ENCODE data around the gene MESP1.

DNA sequence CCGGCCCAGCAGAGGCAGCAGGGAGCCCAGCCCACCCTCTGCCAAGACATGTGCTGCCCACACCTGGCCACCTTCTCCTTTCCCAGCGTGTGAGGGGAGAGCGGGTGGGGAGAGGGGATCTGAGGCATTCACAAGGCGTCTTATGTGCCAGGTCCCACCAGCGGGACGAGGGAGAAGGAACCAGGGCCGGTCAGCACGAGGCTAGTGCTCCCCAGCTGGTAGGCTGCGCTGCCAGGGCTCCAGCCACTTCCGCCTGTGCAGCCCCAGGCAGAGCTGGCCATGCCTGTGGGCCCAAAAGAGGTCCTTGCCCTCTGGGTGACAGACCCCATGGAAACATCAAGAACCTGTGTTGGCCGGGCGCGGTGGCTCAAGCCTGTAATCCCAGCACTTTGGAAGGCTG lies 5.9 kb downstream of the MESP1 start:
- TF ChIP-seq, protein P1, sequence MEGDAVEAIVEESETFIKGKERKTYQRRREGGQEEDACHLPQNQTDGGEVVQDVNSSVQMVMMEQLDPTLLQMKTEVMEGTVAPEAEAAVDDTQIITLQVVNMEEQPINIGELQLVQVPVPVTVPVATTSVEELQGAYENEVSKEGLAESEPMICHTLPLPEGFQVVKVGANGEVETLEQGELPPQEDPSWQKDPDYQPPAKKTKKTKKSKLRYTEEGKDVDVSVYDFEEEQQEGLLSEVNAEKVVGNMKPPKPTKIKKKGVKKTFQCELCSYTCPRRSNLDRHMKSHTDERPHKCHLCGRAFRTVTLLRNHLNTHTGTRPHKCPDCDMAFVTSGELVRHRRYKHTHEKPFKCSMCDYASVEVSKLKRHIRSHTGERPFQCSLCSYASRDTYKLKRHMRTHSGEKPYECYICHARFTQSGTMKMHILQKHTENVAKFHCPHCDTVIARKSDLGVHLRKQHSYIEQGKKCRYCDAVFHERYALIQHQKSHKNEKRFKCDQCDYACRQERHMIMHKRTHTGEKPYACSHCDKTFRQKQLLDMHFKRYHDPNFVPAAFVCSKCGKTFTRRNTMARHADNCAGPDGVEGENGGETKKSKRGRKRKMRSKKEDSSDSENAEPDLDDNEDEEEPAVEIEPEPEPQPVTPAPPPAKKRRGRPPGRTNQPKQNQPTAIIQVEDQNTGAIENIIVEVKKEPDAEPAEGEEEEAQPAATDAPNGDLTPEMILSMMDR (optimal IDR thresholded peaks at IDR 0.05 in 1 of 3, IDR thresholded peaks at IDR 0.05 in 1 of 3, conservative IDR thresholded peaks at IDR 0.05 in 1 of 3; ENCODE audit: extremely low read depth in 1 of 3, insufficient read depth in 2 of 3, low read length in 3 of 3): no peak
- no peak for TF ChIP-seq EZH2 (IDR thresholded peaks at IDR 0.05; ENCODE audit: low read length)
